Mesendoderm (in vitro differentiated cells): ENCODE results near the gene OR2F2.

ENCODE experiments used
- DNase-seq: peaks from one replicate; pipeline ENCODE4 v3.0.0; 2013
- H2AK5ac ChIP-seq: 2 replicates; pipeline ENCODE4 v1.6.1; 2013; ENCODE audit warnings: low read length, inconsistent platforms
- H2BK120ac ChIP-seq: 2 replicates; pipeline ENCODE4 v1.6.1; 2013; ENCODE audit warnings: low read depth, mild to moderate bottlenecking, low read length, moderate library complexity, mixed read lengths
- H2BK15ac ChIP-seq: replicated peaks from 2 replicates; pipeline ENCODE4 v1.6.1; 2013; ENCODE audit warnings: low read depth, mild to moderate bottlenecking, moderate library complexity
- H2BK5ac ChIP-seq: 2 replicates; pipeline ENCODE4 v1.6.1; 2013; ENCODE audit warnings: low read length, inconsistent platforms
- H3K18ac ChIP-seq: 2 replicates; pipeline ENCODE4 v1.6.1; 2013; ENCODE audit warnings: mild to moderate bottlenecking, low read length, mixed read lengths
- H3K23ac ChIP-seq: one replicate; pipeline ENCODE4 v1.6.1; 2013; ENCODE audit warnings: low read length
- H3K27ac ChIP-seq: 2 replicates; pipeline ENCODE4 v1.5.1; 2013; ENCODE audit warnings: low read depth, mild to moderate bottlenecking, inconsistent platforms, low read length, moderate library complexity
- H3K27me3 ChIP-seq: 2 replicates; pipeline ENCODE4 v1.6.1; 2013; ENCODE audit warnings: low read length, control low read depth, mild to moderate bottlenecking, inconsistent platforms; ENCODE audit not compliant: insufficient read depth, poor library complexity
- H3K36me3 ChIP-seq: 2 replicates; pipeline ENCODE4 v1.6.1; 2013; ENCODE audit warnings: low read length, inconsistent platforms; ENCODE audit not compliant: control insufficient read depth, insufficient read depth
- H3K4ac ChIP-seq: one replicate; pipeline ENCODE4 v1.6.1; 2013; ENCODE audit warnings: low read depth, mild to moderate bottlenecking, low read length, moderate library complexity
- H3K4me1 ChIP-seq: 2 replicates; pipeline ENCODE4 v1.6.1; 2013; ENCODE audit warnings: low read depth, low read length, inconsistent platforms; ENCODE audit not compliant: control insufficient read depth
- H3K4me2 ChIP-seq: 2 replicates; pipeline ENCODE4 v1.6.1; 2013; ENCODE audit warnings: low read length
- H3K4me3 ChIP-seq: 2 replicates; pipeline ENCODE4 v1.5.1; 2013; ENCODE audit warnings: mild to moderate bottlenecking, low read length
- H3K56ac ChIP-seq: one replicate; pipeline ENCODE4 v1.6.1; 2013; ENCODE audit warnings: low read length
- H3K79me1 ChIP-seq: 2 replicates; pipeline ENCODE4 v1.6.1; 2013; ENCODE audit warnings: low read length, inconsistent platforms
- H3K79me2 ChIP-seq: 2 replicates; pipeline ENCODE4 v1.6.1; 2013; ENCODE audit warnings: mild to moderate bottlenecking, low read length; ENCODE audit not compliant: control insufficient read depth, insufficient read depth
- H3K9ac ChIP-seq: 2 replicates; pipeline ENCODE4 v1.6.1; 2013; ENCODE audit warnings: low read length, inconsistent platforms
- H4K5ac ChIP-seq: one replicate; pipeline ENCODE4 v1.6.1; 2013; ENCODE audit warnings: low read length
- H4K8ac ChIP-seq: one replicate; pipeline ENCODE4 v1.6.1; 2013; ENCODE audit warnings: low read depth, mild to moderate bottlenecking, control low read depth, low read length, moderate library complexity
- WGBS: extraction: QIAGEN DNeasy Blood & Tissue Kit; methylation state at CpG from one replicate; pipeline ENCODE4 v1.1.7; 2013; ENCODE audit warnings: low lambda C conversion rate, missing lambda C conversion rate; ENCODE audit not compliant: insufficient coverage; ENCODE audit errors: extremely low coverage; 5-methylcytosine and 5-hydroxymethylcytosine counted together

OR2F2 gene

GRCh38 chr7:143974459-143974858, 39.4 kb downstream of the OR2F2 start:
- no peaks in the 10 kb centered on the region for H3K36me3 ChIP-seq
- no peak overlapping the region for H4K8ac ChIP-seq
- no peaks in the 10 kb centered on the region for H3K79me2 ChIP-seq
- no CpG with 5 or more reads among the region's 4 CpGs for WGBS
- no peak overlapping the region for H3K9ac ChIP-seq
- no peak overlapping the region for H2BK5ac ChIP-seq
- H2BK15ac ChIP-seq, result no peak overlapping the region
- DNase-seq, result no peak
- no peak overlapping the region for H3K56ac ChIP-seq
- H3K27ac ChIP-seq, result no peak overlapping the region
- no peak overlapping the region for H3K4me2 ChIP-seq
- H3K4ac ChIP-seq, result no peak overlapping the region
- no peaks in the 10 kb centered on the region for H3K27me3 ChIP-seq
- no peak overlapping the region for H3K4me3 ChIP-seq
- H2AK5ac ChIP-seq, result no peak overlapping the region
- H3K4me1 ChIP-seq, result no peaks in the 10 kb centered on the region
- no peak overlapping the region for H4K5ac ChIP-seq
- H3K23ac ChIP-seq, result no peak overlapping the region
- H3K18ac ChIP-seq, result no peak overlapping the region
- H3K79me1 ChIP-seq, result no peaks in the 10 kb centered on the region
- no peak overlapping the region for H2BK120ac ChIP-seq

DNA sequence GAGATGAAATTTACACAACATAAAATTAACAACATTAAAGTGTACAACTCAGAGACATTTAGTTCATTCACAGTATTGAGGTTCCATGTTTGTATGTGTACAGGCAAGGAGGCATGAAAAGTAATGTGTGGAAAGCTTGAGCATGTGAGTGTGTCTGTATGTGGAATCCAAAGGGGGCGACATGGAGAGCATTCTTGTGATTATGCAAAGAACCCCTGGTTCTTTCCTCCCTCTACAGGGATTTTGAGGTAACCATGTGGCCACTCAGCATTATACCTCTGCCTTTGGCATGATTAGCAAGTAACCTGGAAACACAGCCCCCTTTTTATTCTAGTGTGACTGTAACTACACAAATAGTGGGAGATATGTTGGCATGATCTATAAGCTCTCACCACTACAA, 40.6 kb downstream of the OR2F2 start:
- Histone ChIP-seq H3K18ac (no peak overlapping the region), H3K4me3 (no peak overlapping the region), H3K4me1 (no peaks in the 10 kb centered on the region), H3K79me2 (no peaks in the 10 kb centered on the region), H3K4ac (no peak overlapping the region), H3K4me2 (no peak overlapping the region), H3K79me1 (no peaks in the 10 kb centered on the region), H2BK15ac (no peak overlapping the region), H3K36me3 (no peaks in the 10 kb centered on the region), H3K56ac (no peak overlapping the region), H2BK120ac (no peak overlapping the region), H4K8ac (no peak overlapping the region), H2AK5ac (no peak overlapping the region), H3K23ac (no peak overlapping the region), H3K27me3 (no peaks in the 10 kb centered on the region), H3K9ac (no peak overlapping the region), H2BK5ac (no peak overlapping the region), H3K27ac (no peak overlapping the region), H4K5ac (no peak overlapping the region)
- DNase-seq, result peak; percentile 48
- no CpG with 5 or more reads among the region's 1 CpG for WGBS

DNA sequence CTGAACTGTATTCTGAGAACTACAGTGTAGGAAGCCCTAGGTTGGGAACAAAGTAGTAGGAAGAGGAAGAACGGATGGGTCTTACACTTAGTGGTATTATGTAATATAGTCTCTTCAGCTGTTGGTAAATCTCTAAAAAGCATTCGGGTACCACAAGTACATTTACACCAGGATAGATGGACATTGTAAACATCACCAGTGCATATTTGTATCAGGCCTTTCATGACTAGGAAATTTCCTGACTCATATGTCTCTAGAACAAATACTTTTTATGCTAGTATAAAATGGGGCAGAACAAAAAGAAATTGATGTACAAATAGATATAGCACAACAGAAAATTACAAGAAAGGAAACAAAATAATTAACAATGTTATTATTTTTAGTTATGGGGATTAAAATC, 43.6 kb downstream of the OR2F2 start:
- H3K4me3 ChIP-seq, result no peak overlapping the region
- H3K56ac ChIP-seq, result no peak overlapping the region
- no peak overlapping the region for H2BK15ac ChIP-seq
- no peak overlapping the region for H4K8ac ChIP-seq
- WGBS, result no CpG with 5 or more reads among the region's 2 CpGs
- no peak overlapping the region for H3K9ac ChIP-seq
- no peaks in the 10 kb centered on the region for H3K79me1 ChIP-seq
- H3K27ac ChIP-seq, result no peak overlapping the region
- H2BK5ac ChIP-seq, result no peak overlapping the region
- H3K27me3 ChIP-seq, result no peaks in the 10 kb centered on the region
- no peak for DNase-seq
- H3K4me2 ChIP-seq, result no peak overlapping the region
- no peak overlapping the region for H2BK120ac ChIP-seq
- no peak overlapping the region for H2AK5ac ChIP-seq
- H4K5ac ChIP-seq, result no peak overlapping the region
- no peak overlapping the region for H3K23ac ChIP-seq
- no peaks in the 10 kb centered on the region for H3K79me2 ChIP-seq
- H3K18ac ChIP-seq, result no peak overlapping the region
- H3K4ac ChIP-seq, result no peak overlapping the region
- peaks cover 2% of the 10 kb centered on the region for H3K4me1 ChIP-seq
- H3K36me3 ChIP-seq, result no peaks in the 10 kb centered on the region

- H3K9ac ChIP-seq, result no peak overlapping the region
- no CpG with 5 or more reads among the region's 1 CpG for WGBS
- peak; percentile 33 for DNase-seq
These were observed 44.3 kb downstream of the OR2F2 start for GRCh38 chr7:143979359-143979758.

GRCh38 chr7:143979998-143980397, 45.0 kb downstream of the OR2F2 start:
- H2BK120ac ChIP-seq, result no peak overlapping the region
- H3K9ac ChIP-seq, result no peak overlapping the region
- H3K27me3 ChIP-seq, result no peaks in the 10 kb centered on the region
- no peak overlapping the region for H4K8ac ChIP-seq
- H3K4me1 ChIP-seq, result peaks cover 2% of the 10 kb centered on the region
- no peaks in the 10 kb centered on the region for H3K79me1 ChIP-seq
- no peak overlapping the region for H3K18ac ChIP-seq
- no peak overlapping the region for H3K56ac ChIP-seq
- H2BK5ac ChIP-seq, result no peak overlapping the region
- H4K5ac ChIP-seq, result no peak overlapping the region
- no peak for DNase-seq
- H3K4me3 ChIP-seq, result no peak overlapping the region
- no peak overlapping the region for H3K23ac ChIP-seq
- no peaks in the 10 kb centered on the region for H3K36me3 ChIP-seq
- no CpG with 5 or more reads among the region's 2 CpGs for WGBS
- no peak overlapping the region for H2BK15ac ChIP-seq
- no peaks in the 10 kb centered on the region for H3K79me2 ChIP-seq
- no peak overlapping the region for H2AK5ac ChIP-seq
- H3K4ac ChIP-seq, result no peak overlapping the region
- H3K4me2 ChIP-seq, result no peak overlapping the region
- no peak overlapping the region for H3K27ac ChIP-seq

More at GRCh38 chr7:143979359-143979758, 44.3 kb downstream of the OR2F2 start:
- Histone ChIP-seq H2BK120ac (no peak overlapping the region), H2AK5ac (no peak overlapping the region), H3K36me3 (no peaks in the 10 kb centered on the region), H3K18ac (no peak overlapping the region), H3K56ac (no peak overlapping the region), H3K4me3 (no peak overlapping the region), H3K4me2 (no peak overlapping the region), H3K4ac (no peak overlapping the region), H3K27me3 (no peaks in the 10 kb centered on the region), H3K79me1 (no peaks in the 10 kb centered on the region), H2BK5ac (no peak overlapping the region), H3K23ac (no peak overlapping the region), H3K4me1 (peaks cover 2% of the 10 kb centered on the region), H3K79me2 (no peaks in the 10 kb centered on the region), H4K8ac (no peak overlapping the region), H2BK15ac (no peak overlapping the region), H4K5ac (no peak overlapping the region), H3K27ac (no peak overlapping the region)

- H2BK120ac ChIP-seq, result no peak overlapping the region
- no peak overlapping the region for H3K4me2 ChIP-seq
- H2BK5ac ChIP-seq, result no peak overlapping the region
- H3K4me3 ChIP-seq, result no peak overlapping the region
- peak; percentile 32 for DNase-seq
- H3K4me1 ChIP-seq, result peaks cover 2% of the 10 kb centered on the region
- no CpG with 5 or more reads among the region's 10 CpGs for WGBS
- H3K79me2 ChIP-seq, result no peaks in the 10 kb centered on the region
- H4K5ac ChIP-seq, result no peak overlapping the region
- H3K79me1 ChIP-seq, result no peaks in the 10 kb centered on the region
- no peak overlapping the region for H3K4ac ChIP-seq
- H3K27ac ChIP-seq, result no peak overlapping the region
- no peak overlapping the region for H3K18ac ChIP-seq
- no peak overlapping the region for H3K23ac ChIP-seq
- H3K27me3 ChIP-seq, result no peaks in the 10 kb centered on the region
- H2BK15ac ChIP-seq, result no peak overlapping the region
- no peak overlapping the region for H3K56ac ChIP-seq
- H2AK5ac ChIP-seq, result no peak overlapping the region
- H3K36me3 ChIP-seq, result no peaks in the 10 kb centered on the region
- H3K9ac ChIP-seq, result no peak overlapping the region
- H4K8ac ChIP-seq, result no peak overlapping the region
These were observed 45.9 kb downstream of the OR2F2 start for GRCh38 chr7:143980746-143981510.
